NCI-H226 (cell line): ENCODE results near the gene BANF1.

Source experiments
- DNase-seq: peaks from one replicate; pipeline ENCODE4 v3.0.0-alpha.2; 2015

Gene BANF1

GRCh38 chr11:66001942-66002647, at the start of gene BANF1, which contains the start of gene EIF1AD:
BANF1 (plus strand) TSS chr11:66002503; CDS start chr11:66003251, 748 bp downstream.
EIF1AD (minus strand) TSS chr11:66002157; CDS start chr11:66000389, 1,768 bp downstream.
- DNase-seq, result peak; percentile 98

- DNase-seq, result no peak
Observed at GRCh38 chr11:65953471-65953870, 48.8 kb upstream of the BANF1 start.

- DNase-seq, result no peak
Observed at GRCh38 chr11:65954771-65955170, 47.5 kb upstream of the BANF1 start.

- no peak for DNase-seq
Observed at GRCh38 chr11:65958291-65958690, 44.0 kb upstream of the BANF1 start.

GRCh38 chr11:65958774-65959420, 43.4 kb upstream of the BANF1 start:
- DNase-seq, result no peak

- no peak for DNase-seq
Observed at GRCh38 chr11:65960824-65961266, 41.5 kb upstream of the BANF1 start.

- DNase-seq, result peak; percentile 98
Observed at GRCh38 chr11:65961267-65962140, 40.8 kb upstream of the BANF1 start, which contains the start of gene SART1. SART1 (plus strand) TSS chr11:65961734; CDS start chr11:65961781, 47 bp downstream.

GRCh38 chr11:65962141-65962564, 40.1 kb upstream of the BANF1 start:
- no peak for DNase-seq

- DNase-seq, result no peak
Observed at GRCh38 chr11:65964906-65965305, 37.4 kb upstream of the BANF1 start.

GRCh38 chr11:65965986-65966762, 36.1 kb upstream of the BANF1 start:
- no peak for DNase-seq

GRCh38 chr11:65967329-65967934, 34.9 kb upstream of the BANF1 start:
- no peak for DNase-seq

GRCh38 chr11:65968600-65969482, 33.5 kb upstream of the BANF1 start:
- DNase-seq, result no peak

- no peak for DNase-seq
Observed at GRCh38 chr11:65972116-65972515, 30.2 kb upstream of the BANF1 start.

- DNase-seq, result no peak
Observed at GRCh38 chr11:65973439-65974110, 28.7 kb upstream of the BANF1 start.

- DNase-seq, result no peak
Observed at GRCh38 chr11:65975771-65976170, 26.5 kb upstream of the BANF1 start.

- DNase-seq, result no peak
Observed at GRCh38 chr11:65976216-65977176, 25.8 kb upstream of the BANF1 start.

GRCh38 chr11:65977621-65978390, 24.5 kb upstream of the BANF1 start:
- DNase-seq, result no peak
